IPS-NIHi7 (cell line): ENCODE results near the gene EFCAB6.

Experiments
- DNase-seq: peaks from one replicate; pipeline ENCODE4 v3.0.0; 2012; ENCODE audit warnings: mixed read lengths; ENCODE audit errors: extremely low spot score

EFCAB6 gene

GRCh38 chr22:43505896-43506295, 306.2 kb downstream of the EFCAB6 start:
- DNase-seq: no peak

DNA sequence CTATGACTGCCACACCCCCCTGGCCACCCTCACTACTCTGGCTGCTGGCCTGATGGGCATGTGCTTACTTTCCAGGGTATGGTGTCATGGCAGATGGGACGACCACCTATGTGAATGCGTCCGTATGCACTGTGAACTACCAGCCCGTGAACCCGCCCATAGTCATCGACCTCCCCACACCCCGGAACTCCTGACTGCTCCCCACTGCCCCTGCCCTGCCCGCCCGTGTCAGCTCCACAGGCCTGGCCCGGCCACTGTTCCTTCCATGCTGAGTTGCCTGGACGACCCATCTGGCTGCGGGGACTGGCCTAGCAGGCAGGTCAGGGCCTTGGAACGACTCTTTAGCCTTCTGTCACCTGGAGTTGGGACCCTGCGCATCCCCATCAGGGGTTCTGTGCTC, 306.7 kb downstream of the EFCAB6 start:
- DNase-seq: no peak

DNA sequence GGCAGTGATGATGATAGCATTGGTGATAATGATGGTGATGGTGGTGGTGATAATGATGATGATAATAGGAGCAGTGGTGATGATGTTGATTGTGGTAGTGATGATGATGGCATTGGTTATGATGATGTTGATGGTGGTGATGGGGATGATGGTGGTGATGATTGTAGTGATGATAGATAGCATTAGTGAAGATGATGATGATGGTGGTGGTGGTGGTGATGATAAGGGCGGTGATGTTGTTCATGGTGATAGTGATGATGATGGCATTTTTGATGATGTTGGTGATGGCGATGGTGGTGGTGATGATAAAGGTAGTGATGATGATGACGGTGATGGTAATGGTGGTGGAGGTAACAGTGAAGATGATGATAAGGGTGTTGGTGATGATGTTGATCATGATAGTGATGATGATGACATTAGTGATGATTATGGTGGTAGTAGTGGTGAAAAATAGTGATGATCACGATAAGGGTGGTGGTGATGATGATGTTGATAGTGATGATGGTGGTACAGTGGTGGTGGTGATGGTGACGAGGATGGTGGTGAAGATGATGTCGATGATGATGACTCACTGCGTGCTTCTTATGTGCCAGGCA, 307.3 kb downstream of the EFCAB6 start:
- DNase-seq: no peak

DNA sequence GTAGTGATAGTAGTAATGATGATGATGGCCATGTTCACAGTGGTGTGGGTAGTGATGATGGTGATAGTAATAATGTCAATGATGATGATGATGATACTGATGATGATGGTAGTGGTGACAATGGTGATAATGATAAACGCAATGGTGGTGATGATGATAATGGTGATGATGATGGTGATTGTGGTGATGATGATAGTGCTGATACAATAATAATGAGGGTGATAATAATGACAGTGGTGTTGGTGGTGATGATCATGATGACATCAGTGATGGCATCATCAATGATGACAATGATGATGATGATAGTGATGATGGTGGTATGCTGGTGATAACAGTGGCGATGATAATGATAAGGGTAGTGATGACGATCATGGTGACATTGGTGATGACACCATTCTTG, 308.0 kb downstream of the EFCAB6 start:
- DNase-seq: no peak

- no peak for DNase-seq
Observed at GRCh38 chr22:43502306-43502874, 309.7 kb downstream of the EFCAB6 start.

- DNase-seq: no peak
Observed at GRCh38 chr22:43501878-43502277, 310.2 kb downstream of the EFCAB6 start.

- DNase-seq: no peak
Observed at GRCh38 chr22:43500792-43501785, 311.0 kb downstream of the EFCAB6 start.

DNA sequence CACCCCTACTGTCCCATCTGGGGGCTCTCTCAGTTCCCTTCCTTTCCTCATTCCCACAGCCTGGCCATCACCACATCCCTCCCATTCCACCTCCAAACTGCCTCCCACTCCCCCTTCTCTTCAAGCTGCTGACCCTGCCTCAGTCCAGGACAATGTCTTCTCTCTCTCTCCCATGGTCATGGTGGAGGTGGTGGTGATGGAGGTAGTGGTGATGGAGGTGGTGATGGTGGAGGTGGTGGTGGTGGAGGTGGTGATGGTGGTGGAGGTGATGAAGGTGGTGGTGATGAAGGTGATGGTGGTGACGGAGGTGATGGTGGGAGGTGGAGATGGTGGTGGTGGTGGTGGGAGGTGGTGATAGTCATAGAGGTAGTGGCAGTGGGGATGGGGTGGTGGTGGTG, 313.2 kb downstream of the EFCAB6 start:
- DNase-seq: no peak

GRCh38 chr22:43497956-43498855, 313.9 kb downstream of the EFCAB6 start:
- DNase-seq: no peak

GRCh38 chr22:43493297-43493696, 318.8 kb downstream of the EFCAB6 start:
- no peak for DNase-seq

GRCh38 chr22:43491737-43492136, 320.4 kb downstream of the EFCAB6 start:
- no peak for DNase-seq

GRCh38 chr22:43491177-43491576, 320.9 kb downstream of the EFCAB6 start:
- no peak for DNase-seq

DNA sequence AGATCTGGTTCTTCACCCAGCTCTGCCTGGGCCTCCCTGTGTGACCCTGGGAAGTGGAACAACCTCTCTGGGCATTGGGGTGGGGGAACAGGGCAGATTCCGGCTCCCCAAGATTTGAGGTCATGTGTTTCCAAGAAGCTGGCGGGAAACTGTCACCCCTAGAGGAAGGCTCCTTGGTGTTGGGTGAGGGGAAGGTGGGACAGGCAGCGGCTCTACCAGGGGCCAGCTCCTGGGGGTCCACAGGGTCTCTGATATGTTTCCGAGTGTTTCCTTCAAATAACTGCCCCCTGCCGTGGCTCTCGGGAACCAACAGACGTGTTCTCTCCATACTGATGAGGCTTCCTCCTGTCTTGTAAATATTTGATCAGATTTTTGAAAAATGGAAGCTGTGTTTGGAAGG, 321.8 kb downstream of the EFCAB6 start:
- no peak for DNase-seq

- DNase-seq: no peak
Observed at GRCh38 chr22:43488937-43489336, 323.2 kb downstream of the EFCAB6 start.

- no peak for DNase-seq
Observed at GRCh38 chr22:43488031-43488866, 323.9 kb downstream of the EFCAB6 start.

DNA sequence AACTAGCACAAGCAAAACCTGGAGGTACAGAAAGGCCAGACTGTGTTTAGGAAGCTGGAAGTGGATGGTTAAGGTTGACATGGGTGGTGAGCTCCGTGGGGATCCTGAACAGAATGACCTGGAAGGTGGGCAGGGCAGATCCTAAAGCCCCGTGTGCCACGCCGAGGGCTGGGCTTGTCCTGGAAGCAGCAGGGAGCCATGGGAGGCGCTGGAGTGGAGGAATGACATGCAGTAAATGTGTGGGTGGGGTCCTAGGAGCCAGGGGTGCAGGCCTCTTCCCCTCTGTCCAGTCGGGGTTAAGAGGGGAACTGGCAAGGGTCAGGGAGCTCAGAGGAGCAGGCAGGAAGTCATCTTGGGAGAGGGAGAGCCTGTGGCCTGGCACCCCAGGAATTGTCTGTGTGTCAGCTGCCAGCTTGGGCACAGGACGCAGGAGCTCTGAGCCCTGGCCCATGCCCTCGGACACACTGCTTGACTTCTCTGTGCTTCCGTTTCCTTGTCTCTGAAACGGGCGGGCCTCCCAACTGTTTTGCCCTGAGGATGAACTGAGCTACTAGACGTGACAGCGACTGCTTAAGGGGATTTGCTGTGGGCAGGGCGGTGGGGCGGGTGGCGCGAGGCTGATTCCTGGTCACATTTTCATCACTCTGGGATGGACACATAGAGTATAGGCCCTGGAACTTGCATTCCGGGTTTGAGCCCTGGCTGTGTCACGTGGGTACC, 324.6 kb downstream of the EFCAB6 start:
- DNase-seq: no peak

DNA sequence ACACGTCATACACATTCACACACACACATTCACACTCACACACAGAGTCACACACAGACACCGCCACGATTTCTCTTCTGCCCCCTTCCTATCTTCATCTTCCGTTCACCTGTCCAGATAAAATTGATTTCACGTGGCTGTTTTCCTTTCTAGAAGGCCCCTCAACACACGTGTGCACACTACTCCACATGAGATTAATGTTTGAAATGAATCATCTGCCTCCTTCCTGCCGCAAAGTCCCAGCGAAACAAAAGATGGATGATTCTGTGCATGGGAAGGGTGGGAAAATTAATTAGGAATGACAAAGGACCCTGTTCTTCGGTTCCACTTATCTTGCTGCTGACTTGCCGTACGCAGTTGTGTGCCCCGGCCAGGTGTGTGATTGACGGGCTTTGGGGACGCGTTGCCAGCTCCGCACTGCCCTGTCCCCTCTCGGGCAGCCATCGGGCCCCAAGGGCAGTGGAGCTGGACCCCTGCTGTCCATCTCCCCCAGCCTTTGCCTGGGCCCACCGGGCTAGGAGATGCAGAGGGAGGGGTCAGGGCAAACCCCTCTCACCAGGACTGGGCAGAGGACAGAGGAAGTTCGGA, 326.5 kb downstream of the EFCAB6 start:
- no peak for DNase-seq

DNA sequence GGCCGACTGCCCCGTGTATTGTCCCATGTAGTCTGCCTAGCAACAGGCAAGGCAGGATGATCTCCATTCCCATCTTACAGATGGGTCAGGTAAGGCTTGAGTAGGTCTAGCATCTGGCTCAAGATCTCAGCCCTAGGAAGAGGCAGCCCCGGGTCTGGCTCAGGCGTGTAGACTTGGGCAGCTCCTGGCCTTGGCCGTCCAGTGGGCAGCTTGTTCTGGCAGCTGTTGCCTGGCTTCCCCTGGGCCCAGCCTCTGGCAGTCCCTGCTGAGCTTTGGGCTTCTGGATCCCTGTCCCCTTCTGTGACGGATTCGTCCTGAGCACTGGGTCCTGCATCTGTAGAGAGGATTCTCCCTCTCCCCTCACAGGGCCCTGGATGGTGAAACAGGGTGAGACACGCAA, 327.9 kb downstream of the EFCAB6 start:
- DNase-seq: no peak

DNA sequence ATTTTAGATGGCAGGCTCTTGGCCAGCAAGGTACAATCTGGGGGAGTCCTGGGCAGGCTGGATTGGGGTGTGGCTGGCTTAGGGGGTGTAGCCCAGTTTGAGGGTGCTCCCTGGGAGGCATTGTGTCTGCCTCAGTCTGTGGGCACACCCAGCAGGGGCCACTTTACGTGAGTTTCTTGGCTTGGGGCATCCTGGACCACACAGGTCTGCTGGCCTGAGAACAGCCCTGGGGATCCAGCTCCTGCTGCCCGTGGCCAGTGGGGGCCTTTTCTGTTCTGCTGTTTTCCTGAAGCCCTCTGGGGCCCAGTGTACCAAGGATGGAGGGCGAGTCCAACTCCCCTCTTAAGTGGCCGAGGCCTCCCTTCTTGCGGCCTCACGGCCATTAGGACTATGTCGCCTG, 328.4 kb downstream of the EFCAB6 start:
- no peak for DNase-seq

GRCh38 chr22:43483266-43483665, 328.8 kb downstream of the EFCAB6 start:
- DNase-seq: no peak
